ENCODE results near the gene SYNDIG1L. TPM values are rescaled to one million over a fixed set of nuclear protein-coding genes. Genes with fewer than 3 reads are reported as not detected.

Gene SYNDIG1L
- not detected in 2 replicates for total RNA-seq

GRCh38 chr14:74426202-74426582 lies at the start of gene SYNDIG1L:
TSS of gene SYNDIG1L (minus strand) at chr14:74426210. CDS start at chr14:74409744, 16,466 bp downstream.

Other genes starting within 250 kb of the SYNDIG1L start
- gene VSX2, start 186.8 kb downstream of the SYNDIG1L start, total RNA-seq: not detected in 2 replicates
- gene ABCD4, start 123.3 kb downstream of the SYNDIG1L start, total RNA-seq: 31.3 and 36.8 TPM in 2 replicates
- not detected in 2 replicates for gene VRTN, start 77.7 kb downstream of the SYNDIG1L start, total RNA-seq
- 144 and 268 TPM in 2 replicates for gene NPC2, start 67.1 kb upstream of the SYNDIG1L start, total RNA-seq
- 10.1 and 11.5 TPM in 2 replicates for gene ISCA2, start 67.6 kb upstream of the SYNDIG1L start, total RNA-seq
- gene LTBP2, start 186.0 kb upstream of the SYNDIG1L start, total RNA-seq: 308 and 309 TPM in 2 replicates

Data from hair follicle dermal papilla cell (primary cell).